ENCODE data around the gene SH3RF3.

SH3RF3 gene

GRCh38 chr2:109537565-109538222 is 408.7 kb downstream of the SH3RF3 start:
- Histone ChIP-seq H3K9me3 (ENCODE audit: control extremely low read depth in 1 of 5, control insufficient read depth in 4 of 5, insufficient read depth in 2 of 5, low read depth in 1 of 5, low read length in 4 of 5) (no peaks in the 10 kb centered on the region), H3K4me1 (ENCODE audit: control extremely low read depth in 1 of 4, control insufficient read depth in 4 of 4, insufficient read depth in 4 of 4, low read length in 3 of 4) (no peaks in the 10 kb centered on the region), H3K27me3 (replicated peaks in 2 of 5; ENCODE audit: control insufficient read depth in 4 of 5, insufficient read depth in 5 of 5, low read length in 4 of 5) (peaks cover 0 to 7% (median 0%) of the 10 kb centered on the region in 5 experiments), H3K4me3 (ENCODE audit: control insufficient read depth in 1 of 7, extremely low read depth in 1 of 7, insufficient read depth in 4 of 7, low read depth in 2 of 7, low read length in 6 of 7) (no peak overlapping the region), H3K27ac (ENCODE audit: insufficient read depth in 1 of 2, low read depth in 1 of 2, low read length in 2 of 2, poor library complexity in 1 of 2, severe bottlenecking in 2 of 2) (no peak overlapping the region), H3K36me3 (ENCODE audit: control insufficient read depth in 4 of 4, insufficient read depth in 4 of 4, low read length in 3 of 4) (no peaks in the 10 kb centered on the region)
- WGBS (ENCODE audit: insufficient coverage): 91% methylated on average over 7 of the region's 10 CpGs
- ChIA-PET CTCF (interaction anchor here (2.6 kb wide), 1 partner anchor 8 kb away, joined by 5 read pairs; no protein-coding TSS in a partner anchor), POLR2A (no interaction called here)
- DNase-seq: no peak

DNA sequence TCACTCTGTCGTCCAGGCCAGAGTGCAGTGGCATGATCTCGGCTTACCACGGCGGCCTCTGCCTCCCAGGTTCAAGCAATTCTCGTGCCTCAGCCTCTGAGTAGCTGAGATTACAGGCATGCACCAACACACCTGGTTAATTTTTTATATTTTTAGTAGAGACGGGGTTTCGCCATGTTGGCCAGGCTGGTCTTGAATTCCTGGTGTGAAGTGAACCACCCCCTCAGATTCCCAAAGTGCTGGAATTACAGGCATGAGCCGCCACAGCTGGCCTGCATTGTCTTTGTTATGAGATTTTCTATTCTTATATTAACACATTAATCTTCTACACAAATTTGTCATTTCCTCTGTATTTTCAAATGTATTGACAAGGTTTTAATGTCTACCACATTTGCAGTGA is 409.5 kb downstream of the SH3RF3 start:
- Histone ChIP-seq H3K9me3 (ENCODE audit: control extremely low read depth in 1 of 5, control insufficient read depth in 4 of 5, insufficient read depth in 2 of 5, low read depth in 1 of 5, low read length in 4 of 5) (no peaks in the 10 kb centered on the region), H3K27ac (ENCODE audit: insufficient read depth in 1 of 2, low read depth in 1 of 2, low read length in 2 of 2, poor library complexity in 1 of 2, severe bottlenecking in 2 of 2) (no peak overlapping the region), H3K36me3 (ENCODE audit: control insufficient read depth in 4 of 4, insufficient read depth in 4 of 4, low read length in 3 of 4) (no peaks in the 10 kb centered on the region), H3K27me3 (replicated peaks in 2 of 5; ENCODE audit: control insufficient read depth in 4 of 5, insufficient read depth in 5 of 5, low read length in 4 of 5) (peaks cover 0 to 3% (median 0%) of the 10 kb centered on the region in 5 experiments), H3K4me3 (ENCODE audit: control insufficient read depth in 1 of 7, extremely low read depth in 1 of 7, insufficient read depth in 4 of 7, low read depth in 2 of 7, low read length in 6 of 7) (no peak overlapping the region), H3K4me1 (ENCODE audit: control extremely low read depth in 1 of 4, control insufficient read depth in 4 of 4, insufficient read depth in 4 of 4, low read length in 3 of 4) (no peaks in the 10 kb centered on the region)
- ChIA-PET CTCF (no interaction called here), POLR2A (no interaction called here)
- 93% methylated on average over 7 of the region's 8 CpGs for WGBS (ENCODE audit: insufficient coverage)
- no peak for DNase-seq

DNA sequence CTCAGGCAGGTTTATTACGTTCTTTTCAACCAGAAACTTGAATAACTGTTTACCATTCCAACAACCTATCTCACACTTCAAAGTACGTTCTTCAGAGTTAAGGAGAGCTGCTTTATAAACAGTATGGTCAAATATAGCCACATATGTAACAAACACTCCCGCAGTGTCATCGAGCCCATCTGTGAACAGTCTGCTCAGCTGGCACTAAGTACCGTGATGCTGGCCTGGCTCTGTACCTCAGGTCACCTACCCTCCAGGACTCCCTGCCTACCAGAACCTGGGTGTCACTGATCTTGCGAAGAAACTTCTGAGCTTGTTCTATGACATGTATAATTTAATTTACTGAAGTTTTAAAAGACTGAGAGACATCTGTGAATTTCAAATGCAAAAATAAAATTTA is 413.4 kb downstream of the SH3RF3 start:
- H3K27me3 ChIP-seq (replicated peaks in 2 of 5; ENCODE audit: control insufficient read depth in 4 of 5, insufficient read depth in 5 of 5, low read length in 4 of 5): peaks cover 0 to 3% (median 0%) of the 10 kb centered on the region in 5 experiments
- H3K36me3 ChIP-seq (ENCODE audit: control insufficient read depth in 4 of 4, insufficient read depth in 4 of 4, low read length in 3 of 4): no peaks in the 10 kb centered on the region
- no peak overlapping the region for H3K27ac ChIP-seq (ENCODE audit: insufficient read depth in 1 of 2, low read depth in 1 of 2, low read length in 2 of 2, poor library complexity in 1 of 2, severe bottlenecking in 2 of 2)
- no peaks in the 10 kb centered on the region for H3K9me3 ChIP-seq (ENCODE audit: control extremely low read depth in 1 of 5, control insufficient read depth in 4 of 5, insufficient read depth in 2 of 5, low read depth in 1 of 5, low read length in 4 of 5)
- no peak for DNase-seq
- CTCF ChIA-PET: interaction anchor here (0.9 to 1.4 kb wide), 2 partner anchors 192 to 194 kb away, joined by 3 to 4 read pairs; no protein-coding TSS in a partner anchor
- no peaks in the 10 kb centered on the region for H3K4me1 ChIP-seq (ENCODE audit: control extremely low read depth in 1 of 4, control insufficient read depth in 4 of 4, insufficient read depth in 4 of 4, low read length in 3 of 4)
- POLR2A ChIA-PET: no interaction called here
- no peak overlapping the region for H3K4me3 ChIP-seq (ENCODE audit: control insufficient read depth in 1 of 7, extremely low read depth in 1 of 7, insufficient read depth in 4 of 7, low read depth in 2 of 7, low read length in 6 of 7)
- 100% methylated on average over 4 of the region's 6 CpGs for WGBS (ENCODE audit: insufficient coverage)

DNA sequence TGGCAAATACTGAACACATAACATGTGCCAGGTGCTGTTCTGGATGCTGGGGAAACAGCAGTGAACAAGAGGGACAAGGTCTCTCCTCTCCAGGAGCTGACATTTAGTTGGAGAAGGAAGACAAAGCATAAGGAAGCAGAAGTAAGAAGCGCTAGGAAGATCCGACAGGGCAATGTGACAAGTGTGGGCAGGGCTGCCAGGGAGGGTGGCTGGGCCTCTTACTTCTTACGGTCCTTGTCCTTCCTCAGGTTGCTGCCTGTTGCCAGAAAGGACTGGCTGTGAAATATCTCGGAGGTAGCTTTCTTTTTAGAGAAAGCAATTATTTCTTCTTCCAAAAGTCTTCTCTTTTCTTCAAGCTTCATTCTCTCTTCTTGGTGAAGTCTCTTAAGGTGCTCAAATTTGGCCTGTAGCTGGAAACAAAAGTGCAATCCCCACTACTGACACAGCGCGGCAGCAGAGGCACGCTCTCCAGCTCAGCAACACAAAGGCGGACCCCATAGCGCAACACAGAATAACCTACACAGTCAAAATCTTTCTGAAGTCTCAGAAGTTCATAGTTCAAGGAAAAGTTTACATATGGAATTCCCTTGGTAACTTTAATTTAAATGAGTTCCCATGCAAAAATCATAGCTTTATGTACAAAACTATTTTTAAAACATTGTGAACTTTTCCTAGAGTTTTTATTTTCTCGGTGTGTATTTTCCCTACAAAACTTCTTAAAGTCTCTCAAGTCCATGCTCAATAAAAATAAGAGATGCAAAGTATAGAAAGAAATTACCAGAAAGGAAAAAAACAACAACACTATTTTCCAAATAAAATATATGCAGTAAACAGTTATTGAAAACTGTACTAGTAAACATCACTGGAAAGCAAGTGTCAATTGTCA is 417.1 kb downstream of the SH3RF3 start:
- Histone ChIP-seq H3K9me3 (ENCODE audit: control extremely low read depth in 1 of 5, control insufficient read depth in 4 of 5, insufficient read depth in 2 of 5, low read depth in 1 of 5, low read length in 4 of 5) (no peaks in the 10 kb centered on the region), H3K4me1 (ENCODE audit: control extremely low read depth in 1 of 4, control insufficient read depth in 4 of 4, insufficient read depth in 4 of 4, low read length in 3 of 4) (no peaks in the 10 kb centered on the region), H3K27me3 (replicated peaks in 2 of 5; ENCODE audit: control insufficient read depth in 4 of 5, insufficient read depth in 5 of 5, low read length in 4 of 5) (no peaks in the 10 kb centered on the region), H3K4me3 (ENCODE audit: control insufficient read depth in 1 of 7, extremely low read depth in 1 of 7, insufficient read depth in 4 of 7, low read depth in 2 of 7, low read length in 6 of 7) (no peak overlapping the region), H3K27ac (ENCODE audit: insufficient read depth in 1 of 2, low read depth in 1 of 2, low read length in 2 of 2, poor library complexity in 1 of 2, severe bottlenecking in 2 of 2) (no peak overlapping the region), H3K36me3 (ENCODE audit: control insufficient read depth in 4 of 4, insufficient read depth in 4 of 4, low read length in 3 of 4) (no peaks in the 10 kb centered on the region)
- CTCF ChIA-PET: interaction anchor here (0.9 to 5.5 kb wide), 12 partner anchors 9 to 551 kb away, joined by 3 to 51 read pairs (median 4); no protein-coding TSS in a partner anchor
- POLR2A ChIA-PET: interaction anchor here (0.7 kb wide), 1 partner anchor 9 kb away, joined by 3 read pairs; no protein-coding TSS in a partner anchor
- 28% methylated on average over 8 of the region's 10 CpGs for WGBS (ENCODE audit: insufficient coverage)
- DNase-seq: peak; percentile 57 to 79 (median 71)

DNA sequence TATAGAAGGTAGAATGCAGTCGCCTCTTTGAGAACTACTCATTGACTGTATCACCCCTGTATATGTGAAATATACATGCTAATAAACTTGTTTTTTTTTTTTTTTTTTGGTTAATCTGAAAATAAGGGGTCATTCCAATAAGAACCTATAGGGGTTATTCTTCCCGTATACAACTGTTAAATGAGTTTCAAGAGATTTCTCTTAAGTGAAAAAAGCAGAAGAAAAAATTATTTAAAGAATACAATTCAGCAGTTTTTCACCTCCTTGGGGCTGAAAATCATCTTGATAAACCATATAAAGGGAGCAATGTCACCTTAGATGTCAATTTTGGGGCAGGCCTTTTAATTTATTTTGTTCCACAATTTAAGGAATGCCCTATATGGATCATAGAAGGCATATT is 418.3 kb downstream of the SH3RF3 start:
- ChIA-PET POLR2A (no interaction called here), CTCF (interaction anchor here (1.0 to 5.5 kb wide), 8 partner anchors 7 to 552 kb away, joined by 3 to 51 read pairs (median 4); no protein-coding TSS in a partner anchor)
- H3K4me1 ChIP-seq (ENCODE audit: control extremely low read depth in 1 of 4, control insufficient read depth in 4 of 4, insufficient read depth in 4 of 4, low read length in 3 of 4): no peaks in the 10 kb centered on the region
- H3K27me3 ChIP-seq (replicated peaks in 2 of 5; ENCODE audit: control insufficient read depth in 4 of 5, insufficient read depth in 5 of 5, low read length in 4 of 5): no peaks in the 10 kb centered on the region
- H3K9me3 ChIP-seq (ENCODE audit: control extremely low read depth in 1 of 5, control insufficient read depth in 4 of 5, insufficient read depth in 2 of 5, low read depth in 1 of 5, low read length in 4 of 5): no peaks in the 10 kb centered on the region
- DNase-seq: no peak
- H3K4me3 ChIP-seq (ENCODE audit: control insufficient read depth in 1 of 7, extremely low read depth in 1 of 7, insufficient read depth in 4 of 7, low read depth in 2 of 7, low read length in 6 of 7): no peak overlapping the region
- WGBS (ENCODE audit: insufficient coverage): no CpG with 5 or more reads among the region's 2 CpGs
- H3K27ac ChIP-seq (ENCODE audit: insufficient read depth in 1 of 2, low read depth in 1 of 2, low read length in 2 of 2, poor library complexity in 1 of 2, severe bottlenecking in 2 of 2): no peak overlapping the region
- no peaks in the 10 kb centered on the region for H3K36me3 ChIP-seq (ENCODE audit: control insufficient read depth in 4 of 4, insufficient read depth in 4 of 4, low read length in 3 of 4)

DNA sequence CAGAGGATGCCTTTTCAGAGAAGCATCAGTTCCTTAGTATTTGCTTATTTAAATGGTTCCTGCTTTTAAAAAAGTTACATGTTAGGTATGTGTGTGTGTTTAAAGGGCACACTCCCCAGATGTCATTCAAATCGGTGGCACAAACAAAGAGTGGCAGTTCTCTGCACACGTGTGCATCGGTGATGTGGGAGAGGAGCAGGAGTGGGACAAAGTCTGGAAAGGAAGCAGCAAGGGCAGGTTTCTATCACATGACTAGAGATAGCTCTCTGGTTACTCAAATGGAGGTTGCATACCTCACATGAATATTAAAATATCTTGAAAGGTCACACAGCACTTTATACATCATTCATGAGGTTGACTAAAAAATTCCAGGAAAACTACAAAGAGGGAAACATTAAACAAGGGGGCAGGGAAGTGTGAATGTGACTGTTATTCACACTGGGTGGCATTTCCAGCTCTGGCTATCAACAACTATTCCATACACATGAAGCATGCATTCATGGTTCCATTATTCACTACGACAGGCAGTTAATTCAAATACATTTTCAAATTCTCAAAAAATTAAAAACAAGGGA is 420.1 kb downstream of the SH3RF3 start:
- ChIA-PET POLR2A (no interaction called here), CTCF (interaction anchor here (5.5 kb wide), 1 partner anchor 185 kb away, joined by 51 read pairs; no protein-coding TSS in a partner anchor)
- no peaks in the 10 kb centered on the region for H3K4me1 ChIP-seq (ENCODE audit: control extremely low read depth in 1 of 4, control insufficient read depth in 4 of 4, insufficient read depth in 4 of 4, low read length in 3 of 4)
- no peaks in the 10 kb centered on the region for H3K36me3 ChIP-seq (ENCODE audit: control insufficient read depth in 4 of 4, insufficient read depth in 4 of 4, low read length in 3 of 4)
- no peaks in the 10 kb centered on the region for H3K27me3 ChIP-seq (replicated peaks in 2 of 5; ENCODE audit: control insufficient read depth in 4 of 5, insufficient read depth in 5 of 5, low read length in 4 of 5)
- no peak for DNase-seq
- H3K9me3 ChIP-seq (ENCODE audit: control extremely low read depth in 1 of 5, control insufficient read depth in 4 of 5, insufficient read depth in 2 of 5, low read depth in 1 of 5, low read length in 4 of 5): no peaks in the 10 kb centered on the region
- 100% methylated on average over 2 of the region's 4 CpGs for WGBS (ENCODE audit: insufficient coverage)
- no peak overlapping the region for H3K27ac ChIP-seq (ENCODE audit: insufficient read depth in 1 of 2, low read depth in 1 of 2, low read length in 2 of 2, poor library complexity in 1 of 2, severe bottlenecking in 2 of 2)
- no peak overlapping the region for H3K4me3 ChIP-seq (ENCODE audit: control insufficient read depth in 1 of 7, extremely low read depth in 1 of 7, insufficient read depth in 4 of 7, low read depth in 2 of 7, low read length in 6 of 7)

All from common myeloid progenitor, CD34-positive (primary cell).